ENCODE results near the gene DENND5A. TPM values are rescaled to one million over a fixed set of nuclear protein-coding genes. Genes with fewer than 3 reads are reported as not detected.
"Not testable (repeated sequence)": the region's sequence is repeated elsewhere in the genome, so short reads cannot be mapped to it uniquely, and the experiment has no call there.

Gene DENND5A
- total RNA-seq, 1 experiment from 2014 or later: 110 TPM

GRCh38 chr11:9210922-9211320 is 54.2 kb downstream of the DENND5A start:
- Histone ChIP-seq H3K4me3 (ENCODE audit: insufficient read depth, low read depth, low read length) (no peak overlapping the region), H3K27me3 (ENCODE audit: control insufficient read depth, insufficient read depth, low read length) (no peaks in the 10 kb centered on the region)
- no peak for DNase-seq

GRCh38 chr11:9210224-9210921 is 54.8 kb downstream of the DENND5A start:
- DNase-seq: no peak
- Histone ChIP-seq H3K36me3 (replicated peaks; ENCODE audit: control insufficient read depth, insufficient read depth, low read length) (peaks cover 1% of the 10 kb centered on the region), H3K27me3 (ENCODE audit: control insufficient read depth, insufficient read depth, low read length) (no peaks in the 10 kb centered on the region), H3K4me3 (ENCODE audit: insufficient read depth, low read depth, low read length) (no peak overlapping the region)

More at GRCh38 chr11:9210922-9211320, 54.2 kb downstream of the DENND5A start:
- no peaks in the 10 kb centered on the region for H3K36me3 ChIP-seq (replicated peaks; ENCODE audit: control insufficient read depth, insufficient read depth, low read length)

GRCh38 chr11:9209604-9210003 is 55.5 kb downstream of the DENND5A start:
- not testable (repeated sequence) for H3K36me3 ChIP-seq (replicated peaks; ENCODE audit: control insufficient read depth, insufficient read depth, low read length); H3K27me3 ChIP-seq (ENCODE audit: control insufficient read depth, insufficient read depth, low read length); DNase-seq; H3K4me3 ChIP-seq (ENCODE audit: insufficient read depth, low read depth, low read length)

GRCh38 chr11:9208726-9209501 is 56.2 kb downstream of the DENND5A start:
- no peak for DNase-seq
- Histone ChIP-seq H3K36me3 (replicated peaks; ENCODE audit: control insufficient read depth, insufficient read depth, low read length) (peaks cover 2% of the 10 kb centered on the region), H3K4me3 (ENCODE audit: insufficient read depth, low read depth, low read length) (no peak overlapping the region), H3K27me3 (ENCODE audit: control insufficient read depth, insufficient read depth, low read length) (no peaks in the 10 kb centered on the region)

- Histone ChIP-seq H3K27me3 (ENCODE audit: control insufficient read depth, insufficient read depth, low read length) (no peaks in the 10 kb centered on the region), H3K4me3 (ENCODE audit: insufficient read depth, low read depth, low read length) (no peak overlapping the region), H3K36me3 (replicated peaks; ENCODE audit: control insufficient read depth, insufficient read depth, low read length) (peaks cover 9% of the 10 kb centered on the region)
- DNase-seq: no peak
These were observed 57.9 kb downstream of the DENND5A start for GRCh38 chr11:9207229-9207628.

GRCh38 chr11:9206496-9206895 is 58.7 kb downstream of the DENND5A start:
- Histone ChIP-seq H3K4me3 (ENCODE audit: insufficient read depth, low read depth, low read length) (no peak overlapping the region), H3K27me3 (ENCODE audit: control insufficient read depth, insufficient read depth, low read length) (no peaks in the 10 kb centered on the region), H3K36me3 (replicated peaks; ENCODE audit: control insufficient read depth, insufficient read depth, low read length) (peaks cover 9% of the 10 kb centered on the region)
- DNase-seq: no peak

GRCh38 chr11:9203691-9204311 is 61.3 kb downstream of the DENND5A start:
- H3K36me3 ChIP-seq (replicated peaks; ENCODE audit: control insufficient read depth, insufficient read depth, low read length): peaks cover 9% of the 10 kb centered on the region
- no peak overlapping the region for H3K4me3 ChIP-seq (ENCODE audit: insufficient read depth, low read depth, low read length)
- H3K27me3 ChIP-seq (ENCODE audit: control insufficient read depth, insufficient read depth, low read length): no peaks in the 10 kb centered on the region
- DNase-seq: no peak

- Histone ChIP-seq H3K4me3 (ENCODE audit: insufficient read depth, low read depth, low read length) (no peak overlapping the region), H3K36me3 (replicated peaks; ENCODE audit: control insufficient read depth, insufficient read depth, low read length) (peaks cover 9% of the 10 kb centered on the region), H3K27me3 (ENCODE audit: control insufficient read depth, insufficient read depth, low read length) (no peaks in the 10 kb centered on the region)
- no peak for DNase-seq
These were observed 63.6 kb downstream of the DENND5A start for GRCh38 chr11:9201372-9202162.

- no peak overlapping the region for H3K4me3 ChIP-seq (ENCODE audit: insufficient read depth, low read depth, low read length)
These were observed 64.7 kb downstream of the DENND5A start for GRCh38 chr11:9200471-9200870.

GRCh38 chr11:9193316-9193715 is 71.8 kb downstream of the DENND5A start:
- Histone ChIP-seq H3K27me3 (ENCODE audit: control insufficient read depth, insufficient read depth, low read length) (no peaks in the 10 kb centered on the region), H3K4me3 (ENCODE audit: insufficient read depth, low read depth, low read length) (no peak overlapping the region), H3K36me3 (replicated peaks; ENCODE audit: control insufficient read depth, insufficient read depth, low read length) (peaks cover 5% of the 10 kb centered on the region)
- DNase-seq: no peak

More at GRCh38 chr11:9200471-9200870, 64.7 kb downstream of the DENND5A start:
- H3K27me3 ChIP-seq (ENCODE audit: control insufficient read depth, insufficient read depth, low read length): no peaks in the 10 kb centered on the region
- DNase-seq: no peak
- H3K36me3 ChIP-seq (replicated peaks; ENCODE audit: control insufficient read depth, insufficient read depth, low read length): peaks cover 7% of the 10 kb centered on the region

GRCh38 chr11:9192561-9192960 is 72.6 kb downstream of the DENND5A start:
- Histone ChIP-seq H3K27me3 (ENCODE audit: control insufficient read depth, insufficient read depth, low read length) (no peaks in the 10 kb centered on the region), H3K4me3 (ENCODE audit: insufficient read depth, low read depth, low read length) (no peak overlapping the region), H3K36me3 (replicated peaks; ENCODE audit: control insufficient read depth, insufficient read depth, low read length) (peaks cover 5% of the 10 kb centered on the region)
- DNase-seq: no peak

- H3K36me3 ChIP-seq (replicated peaks; ENCODE audit: control insufficient read depth, insufficient read depth, low read length); DNase-seq; H3K4me3 ChIP-seq (ENCODE audit: insufficient read depth, low read depth, low read length); H3K27me3 ChIP-seq (ENCODE audit: control insufficient read depth, insufficient read depth, low read length): not testable (repeated sequence)
These were observed 74.7 kb downstream of the DENND5A start for GRCh38 chr11:9190326-9191016.

GRCh38 chr11:9188860-9189259 is 76.3 kb downstream of the DENND5A start:
- H3K4me3 ChIP-seq (ENCODE audit: insufficient read depth, low read depth, low read length); H3K27me3 ChIP-seq (ENCODE audit: control insufficient read depth, insufficient read depth, low read length); DNase-seq; H3K36me3 ChIP-seq (replicated peaks; ENCODE audit: control insufficient read depth, insufficient read depth, low read length): not testable (repeated sequence)

- DNase-seq: no peak
- Histone ChIP-seq H3K36me3 (replicated peaks; ENCODE audit: control insufficient read depth, insufficient read depth, low read length) (peaks cover 2% of the 10 kb centered on the region), H3K4me3 (ENCODE audit: insufficient read depth, low read depth, low read length) (no peak overlapping the region)
These were observed 77.5 kb downstream of the DENND5A start for GRCh38 chr11:9187616-9188015.

More at GRCh38 chr11:9187616-9188015, 77.5 kb downstream of the DENND5A start:
- H3K27me3 ChIP-seq (ENCODE audit: control insufficient read depth, insufficient read depth, low read length): no peaks in the 10 kb centered on the region

Measured in H7 (cell line).